BJ (cell line): Measurements from ENCODE around the gene SLC1A4. TPM values are rescaled to one million over a fixed set of nuclear protein-coding genes. Genes with fewer than 3 reads are reported as not detected.

Experiments used
- CTCF ChIA-PET: fragments of 350-600 bp; formaldehyde crosslinking; extraction: SDS; loops from one replicate; lab custom pipeline; 2021; ENCODE audit warnings: antibody characterized with exemption, inconsistent platforms; lab: Yijun Ruan, JAX
- POLR2A ChIA-PET: fragments of 300-600 bp; sonication (Branson Sonifier 250); formaldehyde crosslinking; extraction: SDS; loops from one replicate; lab custom pipeline; 2021; ENCODE audit warnings: antibody characterized with exemption; lab: Charles Lee
- DNase-seq: peaks from one replicate; pipeline ENCODE4 v3.0.0-alpha.2; 2011; ENCODE audit warnings: low read depth
- H3K27me3 ChIP-seq: 2 replicates; pipeline ENCODE4 v1.6.0; 2011; ENCODE audit warnings: low read length; ENCODE audit not compliant: control insufficient read depth, insufficient read depth
- H3K36me3 ChIP-seq: 2 replicates; pipeline ENCODE4 v1.5.1; 2011; ENCODE audit warnings: low read length; ENCODE audit not compliant: control insufficient read depth, insufficient read depth
- H3K4me3 ChIP-seq: 2 replicates; pipeline ENCODE4 v1.5.1; 2011; ENCODE audit warnings: low read depth, mild to moderate bottlenecking, control low read depth, low read length
- CTCF ChIP-seq: IDR thresholded peaks from 2 replicates; pipeline ENCODE4 v1.5.1; 2011; ENCODE audit warnings: low read depth, mild to moderate bottlenecking, control low read depth, inconsistent platforms, low read length, moderate library complexity; ENCODE audit not compliant: insufficient read depth
- polyA plus RNA-seq: library from polyadenylated mRNA; depleted of rRNA; stranded (reverse); fragments of >200 nt; gene quantifications from 2 replicates; pipeline ENCODE4 v1.2.3, GENCODE V29; 2011

SLC1A4 gene
- polyA plus RNA-seq, 1 experiment = 80.7 TPM

GRCh38 chr2:65054749-65055421 lies 65.7 kb downstream of the SLC1A4 start:
- H3K27me3 ChIP-seq = no peaks in the 10 kb centered on the region
- ChIA-PET CTCF (interaction anchor here (1.3 to 2.7 kb wide), 3 partner anchors 9 to 138 kb away, joined by 3 to 10 read pairs (median 6); no protein-coding TSS in a partner anchor), POLR2A (interaction anchor here (0.7 kb wide), 1 partner anchor 210 kb away, joined by 3 read pairs; no protein-coding TSS in a partner anchor)
- no peak overlapping the region for H3K4me3 ChIP-seq
- no peaks in the 10 kb centered on the region for H3K36me3 ChIP-seq
- DNase-seq = no peak
- no peak for TF ChIP-seq CTCF

GRCh38 chr2:65055422-65056214 lies 66.4 kb downstream of the SLC1A4 start:
- TF ChIP-seq CTCF = no peak
- H3K27me3 ChIP-seq = no peaks in the 10 kb centered on the region
- CTCF ChIA-PET = interaction anchor here (0.8 to 2.7 kb wide), 6 partner anchors 9 to 141 kb away, joined by 3 to 10 read pairs (median 4); no protein-coding TSS in a partner anchor
- POLR2A ChIA-PET = interaction anchor here (0.5 to 0.7 kb wide), 2 partner anchors 10 to 210 kb away, joined by 3 read pairs; no protein-coding TSS in a partner anchor
- H3K36me3 ChIP-seq = no peaks in the 10 kb centered on the region
- DNase-seq = no peak
- peak overlapping the region; percentile 52 for H3K4me3 ChIP-seq

GRCh38 chr2:65056215-65057053 lies 67.2 kb downstream of the SLC1A4 start, which contains the start of gene CEP68:
TSS of gene CEP68 (plus strand) at chr2:65056416. CDS start at chr2:65069445, 13,029 bp downstream.
- ChIA-PET CTCF (interaction anchor here (0.6 to 2.7 kb wide), 7 partner anchors 8 to 140 kb away, joined by 3 to 10 read pairs (median 4); no protein-coding TSS in a partner anchor), POLR2A (interaction anchor here (0.5 kb wide), 1 partner anchor 9 kb away, joined by 3 read pairs; no protein-coding TSS in a partner anchor)
- no peaks in the 10 kb centered on the region for H3K36me3 ChIP-seq
- H3K4me3 ChIP-seq = peak within 1 kb of the TSS; percentile 52
- peak; percentile 83 for DNase-seq
- no peaks in the 10 kb centered on the region for H3K27me3 ChIP-seq
- no peak for TF ChIP-seq CTCF

- ChIA-PET POLR2A (no interaction called here), CTCF (interaction anchor here (0.6 to 2.7 kb wide), 4 partner anchors 14 to 139 kb away, joined by 3 to 10 read pairs (median 4); no protein-coding TSS in a partner anchor)
- no peak for TF ChIP-seq CTCF
- Histone ChIP-seq H3K36me3 (no peaks in the 10 kb centered on the region), H3K4me3 (peak overlapping the region; percentile 52), H3K27me3 (no peaks in the 10 kb centered on the region)
- DNase-seq = no peak
Observed at GRCh38 chr2:65057054-65057375, 67.8 kb downstream of the SLC1A4 start.
